Urothelium cell line (cell line): ENCODE measurements around the gene MST1R.
"Not testable (repeated sequence)": the region's sequence is repeated elsewhere in the genome, so short reads cannot be mapped to it uniquely, and the experiment has no call there.

ENCODE experiments used
- DNase-seq: peaks from one replicate; pipeline ENCODE4 v3.0.0; 2011; ENCODE audit warnings: low spot score, mixed read lengths
- FAIRE-seq: peaks from 2 replicates; lab custom pipeline; 2011; peaks lifted over from hg19 to GRCh38; lab: Jason Lieb, UNC

MST1R gene

DNA sequence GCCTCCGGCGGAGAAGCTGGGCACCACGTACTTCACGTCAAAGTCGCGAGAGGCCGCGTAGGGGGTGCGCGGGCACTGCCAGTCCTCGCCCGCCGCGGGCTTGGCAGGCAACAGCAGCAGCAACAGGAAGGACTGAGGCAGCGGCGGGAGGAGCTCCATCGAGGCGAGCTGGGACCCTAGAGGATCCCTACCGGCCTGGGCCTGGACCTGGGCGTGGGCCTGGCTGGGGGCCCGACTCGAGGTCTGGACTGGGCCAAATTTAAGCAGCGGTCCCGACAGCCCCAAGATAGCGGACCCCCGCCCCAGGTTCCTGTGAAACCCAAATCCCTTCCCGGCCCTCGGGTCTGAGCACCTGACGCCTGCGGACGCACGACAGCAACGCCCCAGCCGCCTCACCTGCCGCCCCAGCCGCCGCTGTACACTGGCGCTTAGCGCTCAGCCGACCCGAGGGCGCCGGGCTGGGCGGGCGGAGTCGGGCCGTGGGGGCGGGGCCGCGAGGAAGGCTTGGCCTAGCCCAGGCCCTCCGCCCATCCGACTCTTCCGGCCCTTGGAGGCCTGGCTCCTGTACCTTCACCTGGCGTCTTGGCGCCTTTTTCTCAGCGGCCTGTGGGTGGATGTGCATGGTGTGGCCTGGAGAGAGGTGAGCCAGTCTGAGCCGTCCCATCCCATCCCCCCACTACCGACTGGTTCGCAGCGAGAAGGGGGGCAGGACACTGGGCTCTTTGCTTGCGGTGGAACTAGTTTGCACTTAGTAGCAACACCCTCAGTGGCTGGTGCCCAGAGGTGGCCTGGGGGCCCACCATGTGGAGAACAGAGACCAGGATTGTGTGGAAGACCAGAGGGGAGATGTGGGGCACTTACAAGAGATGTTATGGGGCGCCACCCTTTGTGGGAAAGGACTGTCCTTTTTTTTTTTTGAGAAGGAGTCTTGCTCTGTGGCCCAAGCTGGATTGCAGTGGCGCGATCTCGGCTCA lies at the start of gene MST1R:
Gene MST1R, minus strand, starts transcription at position 423 of the 974 bp plus-strand sequence. Its CDS starts 264 bp downstream, at position 159.
- FAIRE-seq (no peak), DNase-seq (no peak)

DNA sequence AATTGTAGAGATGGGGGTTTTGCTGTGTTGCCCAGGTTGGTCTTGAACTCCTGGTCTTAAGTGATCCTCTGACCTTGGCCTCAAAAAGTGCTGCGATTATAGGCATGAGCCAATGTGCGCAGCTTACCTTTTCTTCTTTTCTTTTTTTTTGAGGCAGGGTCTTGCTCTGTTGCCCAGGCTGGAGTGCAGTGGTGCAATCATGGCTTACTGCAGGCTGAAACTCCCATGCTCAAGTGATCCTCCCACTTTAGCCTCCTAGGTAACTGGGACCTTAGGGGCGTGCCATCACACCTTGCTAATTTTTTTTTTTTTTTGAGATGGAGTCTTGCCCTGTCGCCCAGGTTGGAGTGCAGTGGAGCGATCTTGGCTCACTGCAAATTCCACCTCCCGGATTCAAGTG lies 49.3 kb upstream of the MST1R start:
- FAIRE-seq, result no peak

DNA sequence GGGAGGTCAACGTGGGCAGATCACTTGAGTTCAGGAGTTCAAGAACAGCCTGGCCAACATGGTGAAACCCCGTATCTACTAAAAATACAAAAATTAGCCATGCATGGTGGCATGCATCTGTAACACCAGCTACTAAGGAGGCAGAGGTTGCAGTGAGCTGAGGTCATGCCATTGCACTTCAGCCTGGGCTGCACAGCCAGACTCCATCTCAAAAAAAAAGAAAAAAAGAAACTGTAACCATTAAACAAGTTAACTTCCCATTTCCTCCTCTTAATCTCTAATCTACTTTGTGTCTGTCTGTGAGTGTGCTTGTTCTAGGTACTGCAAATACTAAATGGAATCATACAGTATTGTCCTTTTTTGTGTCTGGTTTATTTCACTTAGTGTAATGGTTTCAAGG lies 39.0 kb upstream of the MST1R start:
- DNase-seq (no peak), FAIRE-seq (no peak)

More for the DNA sequence above, 49.3 kb upstream of the MST1R start:
- DNase-seq, result no peak

- FAIRE-seq, result no peak
- no peak for DNase-seq
Observed at GRCh38 chr3:49940667-49941249, 37.1 kb upstream of the MST1R start.

DNA sequence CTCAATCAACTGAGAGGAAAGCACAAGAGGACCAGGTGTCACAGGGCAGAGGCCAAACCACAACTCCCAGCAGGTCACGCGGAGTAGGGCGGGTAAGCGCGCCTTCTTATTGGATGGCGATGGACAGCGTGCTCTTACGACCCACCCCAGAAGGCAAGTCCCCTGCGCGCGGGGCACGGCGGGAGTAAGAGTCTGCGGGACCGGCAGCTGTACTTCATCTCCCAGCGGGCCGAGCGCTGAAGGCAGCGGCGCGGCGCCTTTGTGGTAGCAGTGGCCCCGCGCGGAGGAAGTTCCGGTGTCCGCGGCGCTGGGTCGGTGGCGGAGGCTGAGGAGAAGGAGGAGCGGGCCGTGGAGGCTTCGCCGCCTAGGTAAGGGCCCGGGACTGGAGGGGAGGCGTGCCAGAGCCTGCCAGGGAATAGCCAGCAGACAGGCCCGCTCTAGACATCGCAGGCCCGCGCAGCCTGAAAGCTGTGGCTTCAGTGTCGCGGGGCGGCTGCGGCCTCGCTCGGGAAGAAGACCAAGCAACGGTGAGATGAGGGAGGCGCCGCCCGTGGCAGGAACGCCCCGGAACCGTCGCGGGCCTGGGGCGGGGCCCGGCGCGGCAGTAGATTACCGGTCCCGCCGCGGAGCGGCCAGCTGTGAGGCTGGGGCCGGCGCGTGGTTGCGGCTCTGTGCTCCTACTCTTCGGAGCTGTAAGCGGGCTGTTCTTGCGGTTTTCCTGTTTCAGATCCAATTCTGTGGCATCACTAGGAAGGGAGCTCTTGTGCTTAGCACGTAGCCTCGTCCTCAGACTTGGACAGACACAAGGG lies 36.4 kb upstream of the MST1R start, which contains the start of gene RBM6:
Gene RBM6, plus strand, starts transcription at position 293 of the 809 bp plus-strand sequence. CDS start 22,492 bp downstream, outside the sequence.
- DNase-seq (peak; percentile 99), FAIRE-seq (peak; percentile 85)

DNA sequence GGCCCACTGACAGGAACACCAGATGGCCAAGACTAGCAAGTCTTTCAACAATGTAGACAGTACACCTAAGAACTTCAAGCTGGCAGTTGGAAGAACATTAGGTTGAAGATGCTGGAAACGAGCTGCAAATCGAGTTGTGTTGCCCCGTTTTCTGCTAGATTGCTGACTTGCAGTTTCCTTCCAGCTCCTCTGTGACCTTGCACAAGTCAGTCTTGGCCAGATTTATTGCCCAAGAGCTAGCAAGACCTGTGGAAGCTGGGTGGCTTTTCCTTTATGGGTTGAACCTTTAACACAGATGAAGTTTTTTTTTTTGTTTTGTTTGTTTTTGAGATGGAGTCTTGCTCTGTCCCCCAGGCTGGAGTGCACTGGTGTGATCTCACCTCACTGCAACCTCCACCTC lies 33.4 kb upstream of the MST1R start:
- no peak for FAIRE-seq

DNA sequence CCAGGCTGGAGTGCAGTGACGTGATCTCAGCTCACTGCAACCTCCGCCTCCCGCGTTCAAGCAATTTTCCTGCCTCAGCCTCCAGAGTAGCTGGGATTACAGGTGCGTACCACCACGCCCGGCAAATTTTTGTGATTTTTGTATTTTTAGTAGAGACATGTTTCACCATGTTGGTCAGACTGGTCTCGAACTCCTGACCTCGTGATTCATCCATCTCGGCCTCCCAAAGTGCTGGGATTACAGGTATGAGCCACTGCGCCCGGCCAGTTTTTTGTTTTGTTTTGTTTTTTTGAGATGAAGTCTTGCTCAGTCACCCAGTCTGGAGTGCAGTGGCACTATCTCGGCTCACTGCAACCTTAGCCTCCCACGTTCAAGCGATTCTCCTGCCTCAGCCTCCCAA lies 28.6 kb upstream of the MST1R start:
- not testable (repeated sequence) for FAIRE-seq, DNase-seq

More for the DNA sequence above, 33.4 kb upstream of the MST1R start:
- DNase-seq, result no peak

DNA sequence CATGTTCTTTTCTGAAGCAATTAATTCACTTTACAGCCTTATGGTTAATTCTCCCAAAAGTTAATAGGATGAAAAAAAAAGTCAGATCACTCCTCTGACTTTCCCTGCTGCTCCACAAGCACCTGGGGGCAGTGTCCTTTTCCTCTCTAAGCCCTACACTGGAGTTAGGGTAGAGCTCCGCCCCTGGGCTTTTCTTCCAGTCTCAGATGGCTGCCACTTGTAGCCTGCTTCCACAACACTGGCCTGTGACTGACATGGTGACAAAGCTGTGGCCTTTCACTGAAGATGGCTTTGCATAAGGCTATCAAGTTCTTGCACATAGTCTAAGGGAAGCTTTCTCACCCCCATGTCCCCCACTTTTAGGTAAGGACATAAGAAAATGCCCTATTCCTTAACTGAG lies 27.2 kb upstream of the MST1R start:
- FAIRE-seq, result peak; percentile 30
- no peak for DNase-seq

- DNase-seq (no peak), FAIRE-seq (no peak)
Observed at GRCh38 chr3:49930168-49930690, 26.6 kb upstream of the MST1R start.

DNA sequence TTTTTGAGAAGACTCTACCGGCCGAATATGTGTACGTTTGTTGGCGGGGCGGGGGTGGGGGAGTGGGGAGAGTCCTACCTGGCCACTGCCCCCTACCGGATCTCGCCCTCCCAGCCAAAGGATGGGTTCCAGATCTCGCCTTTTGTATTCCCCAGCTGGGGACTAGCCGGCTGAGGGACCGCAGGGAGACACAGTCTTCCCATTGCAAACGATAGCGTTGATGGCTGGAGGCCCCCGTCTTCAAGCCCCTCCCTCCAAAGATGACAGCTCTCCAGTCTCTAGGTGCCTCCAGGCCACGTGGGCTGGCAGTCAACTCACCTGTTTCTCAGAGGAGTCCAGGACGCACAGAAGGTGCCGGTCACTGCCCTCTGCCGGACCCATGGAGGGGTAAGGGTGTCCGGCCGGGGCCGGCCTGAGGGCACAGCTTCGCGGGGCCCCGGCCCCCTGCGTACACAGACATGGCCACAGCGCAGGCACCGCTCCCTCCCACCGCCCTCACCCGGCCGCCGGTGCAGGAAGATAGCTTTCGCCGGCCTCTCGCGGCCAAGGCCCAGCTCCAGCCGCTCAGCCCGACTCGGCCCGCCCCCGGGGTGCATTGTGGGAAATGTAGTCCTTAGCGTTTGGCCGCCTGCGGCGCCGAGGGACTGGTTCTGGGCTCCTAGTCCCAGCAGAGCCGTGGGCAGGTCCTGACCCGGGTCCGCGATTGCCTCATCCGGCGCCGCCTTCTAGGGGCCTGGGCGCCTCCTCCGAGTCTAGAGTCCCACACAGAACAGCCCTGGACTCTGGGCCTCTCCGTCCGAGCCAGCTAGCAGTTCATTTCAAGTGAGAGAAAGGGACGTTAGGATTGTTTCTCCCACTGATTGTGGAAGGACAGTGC lies 25.9 kb upstream of the MST1R start, which contains the start of gene MON1A:
Gene MON1A, minus strand, starts transcription at position 521 of the 877 bp plus-strand sequence. CDS start 16,465 bp downstream, outside the sequence.
- FAIRE-seq (no peak), DNase-seq (peak; percentile 95)

- no peak for DNase-seq
- FAIRE-seq, result peak; percentile 9
Observed at GRCh38 chr3:49928481-49929017, 24.9 kb upstream of the MST1R start.

DNA sequence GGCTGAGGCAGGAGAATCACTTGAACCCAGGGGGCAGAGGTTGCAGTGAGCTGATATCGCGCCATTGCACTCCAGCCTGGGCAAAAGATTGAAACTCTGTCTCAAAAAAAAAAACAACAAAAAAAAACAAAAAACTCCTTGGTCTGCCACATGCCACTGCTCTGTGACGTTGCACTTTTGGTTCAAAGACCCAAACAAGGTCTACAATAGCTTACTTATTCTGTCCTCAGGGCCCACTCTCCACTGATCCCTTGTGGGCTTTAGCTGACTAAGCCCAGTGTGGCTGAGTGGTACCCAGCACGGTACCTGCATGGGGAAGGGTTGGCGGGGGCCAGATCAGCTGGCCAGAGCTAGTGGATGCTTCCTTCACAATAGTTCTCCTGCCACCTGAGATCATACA lies 24.1 kb upstream of the MST1R start:
- DNase-seq (no peak), FAIRE-seq (no peak)

- DNase-seq, result no peak
- FAIRE-seq, result no peak
Observed at GRCh38 chr3:49926117-49926728, 22.6 kb upstream of the MST1R start.

GRCh38 chr3:49925485-49925884 lies 21.8 kb upstream of the MST1R start:
- no peak for FAIRE-seq

GRCh38 chr3:49924683-49925082 lies 21.0 kb upstream of the MST1R start:
- FAIRE-seq (no peak), DNase-seq (peak; percentile 32)

More at GRCh38 chr3:49925485-49925884, 21.8 kb upstream of the MST1R start:
- DNase-seq, result no peak

DNA sequence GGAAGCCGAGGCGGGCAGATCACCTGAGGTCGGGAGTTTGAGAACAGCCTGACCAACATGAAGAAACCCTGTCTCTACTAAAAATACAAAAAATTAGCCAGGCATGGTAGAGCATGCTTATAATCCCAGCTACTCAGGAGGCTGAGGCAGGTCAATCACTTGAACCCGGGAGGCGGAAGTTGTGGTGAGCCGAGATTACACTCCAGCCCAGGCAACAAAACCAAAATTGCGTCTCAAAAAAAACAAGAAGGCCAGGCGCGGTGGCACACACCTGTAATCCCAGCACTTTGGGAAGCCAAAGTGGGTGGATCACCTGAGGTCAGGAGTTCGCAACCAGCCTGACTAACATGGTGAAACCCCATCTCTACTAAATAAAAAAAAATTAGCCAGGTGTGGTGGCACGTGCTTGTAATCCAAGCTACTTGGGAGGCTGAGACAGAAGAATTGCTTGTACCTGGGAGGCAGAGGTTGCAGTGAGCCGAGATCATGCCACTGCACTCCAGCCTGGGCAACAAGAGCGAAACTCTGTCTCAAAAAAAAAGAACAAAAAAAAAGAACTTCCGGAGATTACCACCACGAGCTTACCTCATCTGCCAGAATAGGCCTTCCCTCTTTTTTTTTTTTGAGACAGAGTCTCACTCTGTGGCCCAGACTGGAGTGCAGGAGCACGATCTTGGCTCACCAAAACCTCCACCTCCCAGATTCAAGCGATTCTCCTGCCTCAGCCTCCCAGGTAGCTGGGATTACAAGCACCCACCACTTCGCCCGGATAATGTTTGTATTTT lies 14.3 kb upstream of the MST1R start:
- not testable (repeated sequence) for DNase-seq, FAIRE-seq

GRCh38 chr3:49916686-49917085 lies 13.0 kb upstream of the MST1R start:
- no peak for FAIRE-seq
- no peak for DNase-seq

GRCh38 chr3:49914906-49915305 lies 11.2 kb upstream of the MST1R start:
- DNase-seq (no peak), FAIRE-seq (no peak)
